ENCODE measurements around the gene TRAFD1. TPM values are rescaled to one million over a fixed set of nuclear protein-coding genes. Genes with fewer than 3 reads are reported as not detected.

TRAFD1 gene
- total RNA-seq, 1 donor from 2014 or later, result 35.4 TPM

DNA sequence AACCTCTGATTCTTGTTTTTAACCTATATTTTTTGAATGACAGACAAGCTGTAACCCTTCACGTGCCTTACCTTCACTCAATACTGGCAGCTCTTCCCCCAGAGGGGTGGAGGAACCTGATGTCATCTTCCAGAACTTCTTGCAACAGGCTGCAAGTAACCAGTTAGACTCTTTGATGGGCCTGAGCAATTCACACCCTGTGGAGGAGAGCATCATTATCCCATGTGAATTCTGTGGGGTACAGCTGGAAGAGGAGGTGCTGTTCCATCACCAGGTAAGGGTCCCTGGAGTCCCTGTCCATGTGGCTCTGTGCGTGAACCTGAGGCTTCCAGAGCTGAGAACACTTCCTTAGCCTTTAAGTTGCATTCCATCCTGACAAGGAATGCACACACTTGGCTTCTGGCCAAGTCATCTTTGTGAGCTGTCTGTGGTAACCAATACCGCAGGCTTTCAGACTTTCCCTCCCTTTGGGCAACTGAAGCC lies 22.7 kb downstream of the TRAFD1 start:
- Mint-ChIP-seq H3K27me3 (ENCODE audit: insufficient read depth, low read depth) (peaks cover 2% of the 10 kb centered on the region), H3K27ac (no peak overlapping the region), H3K4me1 (peaks cover 9% of the 10 kb centered on the region), H3K9me3 (no peaks in the 10 kb centered on the region), H3K36me3 (peaks cover 44% of the 10 kb centered on the region), H3K4me3 (no peak overlapping the region)
- Histone ChIP-seq H4K20me1 (ENCODE audit: low read depth) (no peaks in the 10 kb centered on the region), H3K79me2 (ENCODE audit: low read depth) (no peaks in the 10 kb centered on the region), H3K36me3 (no peaks in the 10 kb centered on the region), H3K9ac (no peak overlapping the region), H3K4me3 (no peak overlapping the region), H3K9me3 (ENCODE audit: low read depth) (no peaks in the 10 kb centered on the region), H3K27ac (no peak overlapping the region), H3F3A (ENCODE audit: low read depth) (no peaks in the 10 kb centered on the region), H3K27me3 (no peaks in the 10 kb centered on the region), H3K4me2 (no peak overlapping the region), H2AFZ (replicated peaks) (no peak overlapping the region), H3K4me1 (no peaks in the 10 kb centered on the region)
- TF ChIP-seq EZH2 (IDR thresholded peaks at IDR 0.05) (no peak), EZH2phosphoT487 (IDR thresholded peaks at IDR 0.05) (no peak)
- TF ChIP-seq, protein P1, sequence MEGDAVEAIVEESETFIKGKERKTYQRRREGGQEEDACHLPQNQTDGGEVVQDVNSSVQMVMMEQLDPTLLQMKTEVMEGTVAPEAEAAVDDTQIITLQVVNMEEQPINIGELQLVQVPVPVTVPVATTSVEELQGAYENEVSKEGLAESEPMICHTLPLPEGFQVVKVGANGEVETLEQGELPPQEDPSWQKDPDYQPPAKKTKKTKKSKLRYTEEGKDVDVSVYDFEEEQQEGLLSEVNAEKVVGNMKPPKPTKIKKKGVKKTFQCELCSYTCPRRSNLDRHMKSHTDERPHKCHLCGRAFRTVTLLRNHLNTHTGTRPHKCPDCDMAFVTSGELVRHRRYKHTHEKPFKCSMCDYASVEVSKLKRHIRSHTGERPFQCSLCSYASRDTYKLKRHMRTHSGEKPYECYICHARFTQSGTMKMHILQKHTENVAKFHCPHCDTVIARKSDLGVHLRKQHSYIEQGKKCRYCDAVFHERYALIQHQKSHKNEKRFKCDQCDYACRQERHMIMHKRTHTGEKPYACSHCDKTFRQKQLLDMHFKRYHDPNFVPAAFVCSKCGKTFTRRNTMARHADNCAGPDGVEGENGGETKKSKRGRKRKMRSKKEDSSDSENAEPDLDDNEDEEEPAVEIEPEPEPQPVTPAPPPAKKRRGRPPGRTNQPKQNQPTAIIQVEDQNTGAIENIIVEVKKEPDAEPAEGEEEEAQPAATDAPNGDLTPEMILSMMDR (IDR thresholded peaks at IDR 0.05), result no peak
- no peak for DNase-seq (ENCODE audit: low spot score)

DNA sequence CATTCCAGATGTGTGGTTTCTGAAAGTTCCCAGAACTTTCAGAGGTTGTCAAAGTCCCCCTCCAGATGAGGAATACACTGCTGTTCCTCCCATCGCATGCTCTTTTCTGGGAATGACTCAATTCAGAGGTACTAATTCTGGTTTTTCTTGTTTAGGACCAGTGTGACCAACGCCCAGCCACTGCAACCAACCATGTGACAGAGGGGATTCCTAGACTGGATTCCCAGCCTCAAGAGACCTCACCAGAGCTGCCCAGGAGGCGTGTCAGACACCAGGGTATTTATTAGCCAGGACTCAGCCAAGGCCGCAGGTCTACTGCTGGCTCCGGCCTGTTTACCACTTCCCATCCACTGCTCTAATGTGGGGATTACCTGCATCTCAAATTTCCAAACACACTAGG lies 24.2 kb downstream of the TRAFD1 start:
- Histone ChIP-seq H3K9ac (no peak overlapping the region), H3K79me2 (ENCODE audit: low read depth) (no peaks in the 10 kb centered on the region), H3K27ac (no peak overlapping the region), H3K4me2 (no peak overlapping the region), H3K36me3 (no peaks in the 10 kb centered on the region), H4K20me1 (ENCODE audit: low read depth) (no peaks in the 10 kb centered on the region), H3K9me3 (ENCODE audit: low read depth) (no peaks in the 10 kb centered on the region), H3K4me3 (no peak overlapping the region), H3K4me1 (no peaks in the 10 kb centered on the region), H3F3A (ENCODE audit: low read depth) (no peaks in the 10 kb centered on the region), H3K27me3 (no peaks in the 10 kb centered on the region), H2AFZ (replicated peaks) (no peak overlapping the region)
- H3K36me3 Mint-ChIP-seq, result peaks cover 51% of the 10 kb centered on the region
- H3K4me1 Mint-ChIP-seq, result peaks cover 22% of the 10 kb centered on the region
- no peak for DNase-seq (ENCODE audit: low spot score)
- H3K4me3 Mint-ChIP-seq, result no peak overlapping the region
- H3K27ac Mint-ChIP-seq, result no peak overlapping the region
- no peaks in the 10 kb centered on the region for H3K9me3 Mint-ChIP-seq
- TF ChIP-seq, protein P1 (IDR thresholded peaks at IDR 0.05), result no peak
- TF ChIP-seq EZH2 (IDR thresholded peaks at IDR 0.05) (no peak), EZH2phosphoT487 (IDR thresholded peaks at IDR 0.05) (no peak)
- peaks cover 2% of the 10 kb centered on the region for H3K27me3 Mint-ChIP-seq (ENCODE audit: insufficient read depth, low read depth)

DNA sequence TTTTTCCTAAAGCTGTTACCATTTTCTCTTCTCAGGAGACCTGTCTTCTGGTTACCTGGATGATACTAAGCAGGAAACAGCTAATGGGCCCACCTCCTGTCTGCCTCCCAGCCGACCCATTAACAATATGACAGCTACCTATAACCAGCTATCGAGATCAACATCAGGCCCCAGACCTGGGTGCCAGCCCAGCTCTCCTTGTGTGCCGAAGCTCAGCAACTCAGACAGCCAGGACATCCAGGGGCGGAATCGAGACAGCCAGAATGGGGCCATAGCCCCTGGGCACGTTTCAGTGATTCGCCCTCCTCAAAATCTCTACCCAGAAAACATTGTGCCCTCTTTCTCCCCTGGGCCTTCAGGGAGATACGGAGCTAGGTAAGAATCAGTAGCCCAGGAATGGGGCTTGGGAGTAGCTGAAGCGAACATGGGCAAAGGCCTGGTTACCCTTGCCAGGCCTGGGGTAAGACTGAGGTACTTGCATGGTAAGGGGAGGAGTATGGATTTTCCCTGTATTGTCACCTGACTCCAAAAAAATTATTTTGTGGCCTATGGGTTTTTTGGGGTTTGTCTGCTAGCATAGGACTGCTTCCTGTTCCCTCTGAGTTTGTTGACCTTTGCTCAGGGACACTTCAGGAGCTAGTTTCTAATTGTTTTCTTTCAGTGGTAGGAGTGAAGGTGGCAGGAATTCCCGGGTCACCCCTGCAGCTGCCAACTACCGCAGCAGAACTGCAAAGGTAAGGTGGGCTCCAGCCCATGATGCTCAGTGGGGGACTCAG lies 26.6 kb downstream of the TRAFD1 start:
- DNase-seq (ENCODE audit: low spot score), result no peak
- peaks cover 11% of the 10 kb centered on the region for H3K9me3 Mint-ChIP-seq
- peaks cover 4% of the 10 kb centered on the region for H3K27me3 Mint-ChIP-seq (ENCODE audit: insufficient read depth, low read depth)
- Histone ChIP-seq H3K4me2 (no peak overlapping the region), H3F3A (ENCODE audit: low read depth) (no peaks in the 10 kb centered on the region), H3K79me2 (ENCODE audit: low read depth) (no peaks in the 10 kb centered on the region), H2AFZ (replicated peaks) (no peak overlapping the region), H3K27ac (no peak overlapping the region), H3K27me3 (no peaks in the 10 kb centered on the region), H3K9me3 (ENCODE audit: low read depth) (no peaks in the 10 kb centered on the region), H3K9ac (no peak overlapping the region), H3K4me3 (no peak overlapping the region), H3K36me3 (no peaks in the 10 kb centered on the region), H3K4me1 (no peaks in the 10 kb centered on the region), H4K20me1 (ENCODE audit: low read depth) (no peaks in the 10 kb centered on the region)
- peaks cover 26% of the 10 kb centered on the region for H3K4me1 Mint-ChIP-seq
- peaks cover 57% of the 10 kb centered on the region for H3K36me3 Mint-ChIP-seq
- H3K27ac Mint-ChIP-seq, result peak overlapping the region; percentile 27
- no peak for TF ChIP-seq EZH2phosphoT487 (IDR thresholded peaks at IDR 0.05)
- TF ChIP-seq, protein P1 (IDR thresholded peaks at IDR 0.05), result no peak
- no peak for TF ChIP-seq EZH2 (IDR thresholded peaks at IDR 0.05)
- no peak overlapping the region for H3K4me3 Mint-ChIP-seq
